Sigmoid colon (tissue), 7 donors: ENCODE results near the gene SH3BP5. TPM values are rescaled to one million over a fixed set of nuclear protein-coding genes. Genes with fewer than 3 reads are reported as not detected.

Experiments used
- DNase-seq: peaks from one replicate; pipeline ENCODE4 v3.0.0-alpha.2; 2019
- H3K27ac ChIP-seq, 4 donors: fragments of 200-600 bp; sonication (generic); one replicate each; pipeline ENCODE4 v1.5.1; 2016 to 2019; ENCODE audit warnings: mild to moderate bottlenecking in 1 of 4
- H3K27me3 ChIP-seq, 3 donors: fragments of 200-600 bp; sonication (generic); one replicate each; pipeline ENCODE4 v1.5.1; 2019; ENCODE audit warnings: mild to moderate bottlenecking in 1 of 3
- H3K36me3 ChIP-seq, 4 donors: fragments of 200-600 bp; sonication (generic); one replicate each; pipeline ENCODE4 v1.5.1; 2016 to 2019
- H3K4me1 ChIP-seq, 4 donors: fragments of 200-600 bp; sonication (generic); one replicate each; pipeline ENCODE4 v1.5.1; 2017 to 2019
- H3K4me3 ChIP-seq, 4 donors: fragments of 200-600 bp; sonication (generic); one replicate each; pipeline ENCODE4 v1.5.1; 2017 to 2019; ENCODE audit warnings: mild to moderate bottlenecking in 2 of 4, moderate library complexity in 1 of 4
- H3K9me3 ChIP-seq, 4 donors: fragments of 200-600 bp in 3 of 4; sonication (generic) in 3 of 4; one replicate each; pipeline versions ENCODE4 v1.5.1 to v1.6.1; 2013 to 2019
- CTCF ChIP-seq, 4 experiments: fragments of 450-650 bp in 3 of 4; fragments of 200-600 bp in 1 of 4; IDR thresholded peaks; one replicate each; pipeline ENCODE4 v1.5.1; 2016 to 2019; ENCODE audit warnings: antibody characterized with exemption in 4 of 4, mild to moderate bottlenecking in 3 of 4, moderate library complexity in 2 of 4
- EP300 ChIP-seq, 4 donors: sonication (generic); formaldehyde crosslinking; IDR thresholded peaks; one replicate each; pipeline ENCODE4 v1.6.1; 2017; ENCODE audit warnings: antibody characterized with exemption in 4 of 4
- POLR2A ChIP-seq, 2 donors: fragments of 450-650 bp; IDR thresholded peaks; one replicate each; pipeline ENCODE4 v1.6.1; 2016; ENCODE audit warnings: antibody characterized with exemption in 2 of 2, mild to moderate bottlenecking in 2 of 2, moderate library complexity in 2 of 2
- POLR2AphosphoS5 ChIP-seq, 4 donors: sonication (generic); formaldehyde crosslinking; IDR thresholded peaks; one replicate each; pipeline ENCODE4 v1.6.1; 2017; ENCODE audit warnings: antibody characterized with exemption in 4 of 4
- WGBS, 2 donors: extraction: QIAGEN DNeasy Blood & Tissue Kit; methylation state at CpG; one replicate each; pipeline ENCODE4 v1.1.7; 2013; 5-methylcytosine and 5-hydroxymethylcytosine counted together
- intact Hi-C: fragments of 100-400 bp; cut with DNase I; formaldehyde crosslinking; loops from one replicate; pipeline ENCODE4 v1.15.1; 2023
- polyA plus RNA-seq, 3 donors: library from polyadenylated mRNA; stranded (reverse); fragments of 200-250 nt; gene quantifications; one replicate each; pipeline ENCODE4 v1.2.3, GENCODE V29; 2013
- total RNA-seq, 4 donors: library from RNA; depleted of rRNA; stranded (reverse); fragments of >200 nt; gene quantifications; one replicate each; pipeline ENCODE4 v1.1.0, GENCODE V29; 2016
- donor health status: healthy with polysubstance abuse.
- donor health status: Bipolar disorder and iron deficiency.
- donor health status: healthy.

The SH3BP5 gene
- total and polyA plus RNA-seq, 7 donors = 5.5 to 40.4 (median 31.2) TPM

GRCh38 chr3:15253023-15253697 is 79.2 kb downstream of the SH3BP5 start:
- 80 to 90% methylated on average over 7 of the region's 7 CpGs for WGBS, 2 donors
- H3K27me3 ChIP-seq = no peaks in the 10 kb centered on the region
- intact Hi-C loops = no loop called here
- no peak for TF ChIP-seq POLR2A (IDR thresholded peaks at IDR 0.05)
- H3K36me3 ChIP-seq = peaks cover 0 to 99% (median 45%) of the 10 kb centered on the region in 4 donors
- no peak overlapping the region for H3K27ac ChIP-seq
- H3K9me3 ChIP-seq = no peaks in the 10 kb centered on the region
- H3K4me3 ChIP-seq = no peak overlapping the region
- H3K4me1 ChIP-seq = no peaks in the 10 kb centered on the region
- DNase-seq = no peak

GRCh38 chr3:15246186-15246585 is 86.2 kb downstream of the SH3BP5 start:
- peaks cover 10 to 100% (median 45%) of the 10 kb centered on the region in 4 donors for H3K36me3 ChIP-seq
- 27 to 71% methylated on average over 2 of the region's 2 CpGs for WGBS, 2 donors
- no peaks in the 10 kb centered on the region for H3K27me3 ChIP-seq
- intact Hi-C loops = no loop called here
- H3K9me3 ChIP-seq = no peaks in the 10 kb centered on the region
- TF ChIP-seq EP300 (IDR thresholded peaks at IDR 0.05) (no peak), POLR2AphosphoS5 (IDR thresholded peaks at IDR 0.05) (no peak), CTCF (IDR thresholded peaks at IDR 0.05) (no peak), POLR2A (IDR thresholded peaks at IDR 0.05) (no peak)
- no peak overlapping the region for H3K4me3 ChIP-seq
- no peak for DNase-seq
- no peaks in the 10 kb centered on the region for H3K4me1 ChIP-seq
- no peak overlapping the region for H3K27ac ChIP-seq

GRCh38 chr3:15243822-15244482 is 88.4 kb downstream of the SH3BP5 start:
- H3K4me3 ChIP-seq = no peak overlapping the region
- TF ChIP-seq POLR2A (IDR thresholded peaks at IDR 0.05) (no peak), EP300 (IDR thresholded peaks at IDR 0.05) (no peak), POLR2AphosphoS5 (IDR thresholded peaks at IDR 0.05) (no peak), CTCF (IDR thresholded peaks at IDR 0.05) (no peak)
- no peaks in the 10 kb centered on the region for H3K9me3 ChIP-seq
- intact Hi-C loops = no loop called here
- peaks cover 19 to 99% (median 47%) of the 10 kb centered on the region in 4 donors for H3K36me3 ChIP-seq
- WGBS, 2 donors = 73 to 91% methylated on average over 5 of the region's 5 CpGs
- no peaks in the 10 kb centered on the region for H3K4me1 ChIP-seq
- no peak overlapping the region for H3K27ac ChIP-seq
- no peaks in the 10 kb centered on the region for H3K27me3 ChIP-seq
- DNase-seq = no peak

GRCh38 chr3:15241341-15241740 is 91.0 kb downstream of the SH3BP5 start:
- no peak overlapping the region for H3K27ac ChIP-seq
- peak in 1 of 4 experiments; percentile 10 for TF ChIP-seq CTCF (IDR thresholded peaks at IDR 0.05)
- TF ChIP-seq POLR2AphosphoS5 (IDR thresholded peaks at IDR 0.05) = no peak
- no peak for TF ChIP-seq POLR2A (IDR thresholded peaks at IDR 0.05)
- H3K36me3 ChIP-seq = peaks cover 19 to 95% (median 42%) of the 10 kb centered on the region in 4 donors
- intact Hi-C loops = no loop called here
- H3K9me3 ChIP-seq = no peaks in the 10 kb centered on the region
- H3K27me3 ChIP-seq = no peaks in the 10 kb centered on the region
- WGBS, 2 donors = 97% methylated on average over 1 of the region's 1 CpG
- peak; percentile 71 for DNase-seq
- H3K4me3 ChIP-seq = no peak overlapping the region
- no peaks in the 10 kb centered on the region for H3K4me1 ChIP-seq

GRCh38 chr3:15229262-15229661 is 103.1 kb downstream of the SH3BP5 start:
- intact Hi-C loops = no loop called here
- TF ChIP-seq EP300 (IDR thresholded peaks at IDR 0.05) = no peak
- TF ChIP-seq POLR2AphosphoS5 (IDR thresholded peaks at IDR 0.05) = no peak
- no peak for TF ChIP-seq POLR2A (IDR thresholded peaks at IDR 0.05)
- TF ChIP-seq CTCF (IDR thresholded peaks at IDR 0.05) = no peak
- Histone ChIP-seq H3K9me3 (no peaks in the 10 kb centered on the region), H3K4me1 (no peaks in the 10 kb centered on the region), H3K4me3 (no peak overlapping the region), H3K36me3 (peaks cover 14 to 95% (median 39%) of the 10 kb centered on the region in 4 donors), H3K27ac (no peak overlapping the region), H3K27me3 (no peaks in the 10 kb centered on the region)
- no peak for DNase-seq
- 96 to 97% methylated on average over 4 of the region's 4 CpGs for WGBS, 2 donors
